Omental fat pad (tissue), 4 donors: Measurements from ENCODE around the gene CELA2B. TPM values are rescaled to one million over a fixed set of nuclear protein-coding genes. Genes with fewer than 3 reads are reported as not detected.
"Not testable (repeated sequence)": the region's sequence is repeated elsewhere in the genome, so short reads cannot be mapped to it uniquely, and the experiment has no call there.

Experiments
- ATAC-seq: fragments of 150-250 bp; one replicate; pipeline ENCODE4 v1.9.1; 2016; ENCODE audit warnings: mild to moderate bottlenecking, moderate library complexity; ENCODE audit not compliant: low FRiP score
- DNase-seq: peaks from one replicate; pipeline ENCODE4 v3.0.0-alpha.2; 2019; ENCODE audit warnings: low spot score
- CTCF ChIP-seq, 3 donors: fragments of 450-650 bp; IDR thresholded peaks; one replicate each; pipeline ENCODE4 v1.5.1; 2016 to 2017; ENCODE audit warnings: antibody characterized with exemption in 3 of 3, mild to moderate bottlenecking in 3 of 3, moderate library complexity in 2 of 3
- total RNA-seq, 4 donors: library from RNA; depleted of rRNA; stranded (reverse); fragments of >200 nt; gene quantifications; one replicate each; pipeline ENCODE4 v1.1.0, GENCODE V29; 2016

CELA2B gene
- total RNA-seq, 4 donors from 2014 or later = not detected

DNA sequence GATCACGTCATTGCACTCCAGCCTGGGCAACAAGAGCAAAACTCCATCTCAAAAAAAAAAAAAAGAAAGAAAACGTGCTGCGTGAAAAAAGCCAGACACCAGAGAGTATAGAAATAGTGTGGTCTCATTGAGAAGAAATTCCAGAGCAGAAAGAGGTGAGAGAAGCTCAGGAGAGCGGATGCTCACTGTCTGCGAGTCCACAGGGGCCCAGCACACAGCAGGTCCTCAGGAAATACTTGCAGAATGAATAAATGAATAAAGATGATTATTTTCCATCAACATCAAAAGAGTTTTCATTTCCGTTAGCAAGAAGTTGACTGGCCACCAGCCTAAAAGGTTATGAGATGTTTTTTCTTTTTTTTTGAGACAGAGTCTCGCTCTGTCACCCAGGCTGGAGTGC lies 33.7 kb downstream of the CELA2B start:
- ATAC-seq = no peak
- DNase-seq = no peak
- no peak for TF ChIP-seq CTCF (IDR thresholded peaks at IDR 0.05)

DNA sequence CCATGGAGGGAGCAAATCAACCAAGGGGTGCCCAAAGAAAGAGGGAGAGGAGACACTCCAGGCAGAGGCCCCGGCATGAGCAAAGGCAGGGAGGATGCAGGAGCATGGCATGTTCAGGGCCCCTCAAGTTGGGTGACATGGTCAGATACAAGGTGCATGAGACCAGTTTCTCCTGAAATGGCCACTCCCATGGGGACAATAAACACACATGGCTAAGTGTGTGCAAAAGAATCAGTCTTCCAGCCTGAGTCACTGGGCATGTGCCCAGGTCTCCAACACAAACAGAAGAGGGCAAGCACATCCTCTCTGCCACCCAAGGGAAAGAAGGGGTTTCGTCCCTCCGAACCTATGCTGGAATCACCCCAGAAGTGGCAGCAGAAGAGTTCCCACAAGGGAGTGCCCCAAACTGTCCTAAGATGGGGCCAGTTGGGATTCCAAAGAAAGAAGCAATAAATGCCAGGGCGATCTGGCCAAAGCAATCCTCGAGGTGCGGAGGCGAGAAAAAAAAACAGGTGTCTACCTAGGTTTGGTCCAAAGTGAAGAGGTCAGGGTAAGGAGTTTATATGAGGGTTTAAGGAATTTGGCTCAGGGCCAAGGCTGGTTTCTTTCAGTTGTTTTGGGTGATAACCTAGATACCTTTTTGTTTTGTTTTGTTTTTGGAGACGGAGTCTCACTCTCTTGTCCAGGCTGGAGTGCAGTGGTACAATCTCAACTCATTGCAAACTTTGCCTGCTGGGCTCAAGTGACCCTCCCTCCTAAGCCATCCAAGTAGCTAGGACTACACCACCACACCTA lies 34.9 kb downstream of the CELA2B start:
- TF ChIP-seq CTCF (IDR thresholded peaks at IDR 0.05) = no peak
- ATAC-seq (no peak), DNase-seq (no peak)

DNA sequence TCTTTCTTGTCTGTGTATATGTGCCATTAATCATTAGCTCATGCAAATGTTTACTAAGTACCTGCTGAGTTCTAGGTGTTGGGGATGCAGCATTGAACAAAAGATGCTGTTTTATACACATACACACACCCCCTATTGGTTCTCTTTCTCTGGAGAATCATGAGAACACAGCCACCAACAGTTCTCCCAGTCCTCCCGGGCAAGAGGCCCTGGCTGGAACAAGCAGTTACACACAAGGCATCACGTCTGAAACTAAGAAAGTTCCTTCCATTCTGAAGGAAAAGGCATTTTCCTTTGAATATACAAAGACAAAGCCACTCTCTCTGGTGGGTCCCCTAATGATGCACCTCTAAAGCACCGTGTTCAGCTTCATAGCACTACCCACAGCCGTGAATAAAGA lies 37.3 kb downstream of the CELA2B start:
- TF ChIP-seq CTCF (IDR thresholded peaks at IDR 0.05) = no peak
- ATAC-seq = no peak
- no peak for DNase-seq

- no peak for ATAC-seq
- no peak for TF ChIP-seq CTCF (IDR thresholded peaks at IDR 0.05)
- no peak for DNase-seq
Observed at GRCh38 chr1:15513919-15514318, 38.0 kb downstream of the CELA2B start.

DNA sequence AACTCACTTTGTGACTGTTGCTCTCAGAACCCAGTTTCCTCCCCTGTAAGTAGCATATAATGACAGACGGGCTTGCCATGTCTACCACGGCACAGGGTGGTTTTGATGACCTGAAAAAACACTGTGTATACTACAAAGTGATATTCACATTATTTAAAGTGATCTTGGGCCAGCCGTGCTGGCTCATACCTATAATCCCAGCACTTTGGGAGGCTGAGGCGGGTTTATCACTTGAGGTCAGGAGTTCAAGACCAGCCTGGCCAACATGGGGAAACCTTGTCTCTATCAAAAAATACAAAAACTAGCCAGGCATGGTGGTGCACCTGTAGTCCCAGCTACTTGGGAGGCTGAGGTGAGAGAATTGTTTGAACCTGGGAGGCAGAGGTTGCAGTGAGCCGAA lies 38.7 kb downstream of the CELA2B start:
- not testable (repeated sequence) for ATAC-seq, DNase-seq

DNA sequence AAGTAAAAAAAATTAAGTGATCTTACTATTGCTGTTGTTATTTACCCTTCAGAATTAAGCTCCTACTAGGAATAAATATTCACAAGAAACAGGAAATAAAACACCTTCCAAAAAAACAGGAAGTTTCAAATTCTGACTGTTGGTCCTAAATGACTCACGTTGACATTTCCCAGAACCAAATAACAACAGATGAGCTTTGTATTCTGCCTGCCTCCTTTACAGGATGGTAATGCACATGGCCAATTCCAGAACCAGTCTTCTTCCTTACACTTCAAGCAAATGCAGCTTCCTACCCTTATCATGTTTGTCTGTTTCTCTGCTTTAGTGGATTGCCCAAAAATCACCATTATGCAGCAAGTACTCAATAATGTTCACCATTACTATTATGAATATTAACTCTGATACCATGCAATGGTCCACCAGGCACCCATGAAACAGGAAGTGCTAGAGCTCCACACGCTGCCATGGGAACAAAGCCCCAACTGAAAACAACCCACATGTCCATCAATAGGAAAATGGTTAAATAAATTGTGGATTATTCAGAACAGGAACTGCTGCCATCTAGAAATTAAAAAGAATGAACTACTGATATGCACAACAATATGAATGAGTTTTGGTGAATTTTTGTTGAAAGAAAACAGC lies 39.2 kb downstream of the CELA2B start:
- ATAC-seq (no peak), DNase-seq (no peak)
- TF ChIP-seq CTCF (IDR thresholded peaks at IDR 0.05) = no peak

GRCh38 chr1:15519625-15520024 lies 43.7 kb downstream of the CELA2B start:
- TF ChIP-seq CTCF (IDR thresholded peaks at IDR 0.05) = no peak
- ATAC-seq (no peak), DNase-seq (no peak)

DNA sequence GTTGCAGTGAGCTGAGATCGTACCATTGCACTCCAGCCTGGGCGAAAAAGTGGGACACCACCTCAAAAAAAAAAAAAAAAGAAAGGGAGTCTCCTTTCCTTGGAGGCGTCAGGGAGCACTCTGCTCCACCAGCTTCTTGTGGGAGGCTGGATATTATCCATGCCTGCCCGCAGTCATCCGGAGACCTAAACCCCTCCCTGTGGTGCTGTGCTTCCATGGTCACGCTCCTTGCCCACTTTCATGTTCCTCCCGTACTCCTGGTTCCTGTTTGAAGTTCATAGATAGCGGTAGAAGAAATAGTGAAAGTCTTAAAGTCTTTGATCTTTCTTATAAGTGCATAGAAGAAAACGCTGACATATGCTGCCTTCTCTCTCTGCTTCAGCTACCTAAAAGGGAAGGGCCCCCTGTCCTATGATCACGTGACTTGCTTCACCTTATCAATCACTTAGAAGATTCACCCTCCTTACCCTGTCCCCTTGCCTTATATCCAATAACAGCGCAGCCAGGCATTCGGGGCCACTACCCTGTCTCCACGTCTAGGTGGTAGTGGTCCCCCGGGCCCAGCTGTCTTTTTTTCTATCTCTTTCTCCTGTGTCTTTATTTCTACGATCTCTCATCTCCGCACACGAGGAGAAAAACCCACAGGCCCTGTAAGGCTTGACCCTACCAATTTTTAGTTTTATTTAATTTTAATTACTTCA lies 45.5 kb downstream of the CELA2B start:
- DNase-seq = not testable (repeated sequence)

More for the DNA sequence above, 45.5 kb downstream of the CELA2B start:
- ATAC-seq = not testable (repeated sequence)
